Ishikawa (cell line): ENCODE data around the gene STARD10.

Source experiments
- CEBPB ChIP-seq: IDR thresholded peaks from 2 replicates; pipeline ENCODE4 v1.6.1; 2012
- CREB1 ChIP-seq: IDR thresholded peaks from 2 replicates; pipeline ENCODE4 v1.6.1; 2012; ENCODE audit warnings: low read depth
- EGR1 ChIP-seq: IDR thresholded peaks from 2 replicates; pipeline ENCODE4 v1.6.1; 2012
- EP300 ChIP-seq: IDR thresholded peaks from 2 replicates; pipeline ENCODE4 v1.6.1; 2012; ENCODE audit warnings: borderline replicate concordance
- FOXM1 ChIP-seq: IDR thresholded peaks from 2 replicates; pipeline ENCODE4 v1.6.1; 2012; ENCODE audit warnings: low read depth, borderline replicate concordance
- MAX ChIP-seq: IDR thresholded peaks from 2 replicates; pipeline ENCODE4 v1.6.1; 2012
- NFIC ChIP-seq: IDR thresholded peaks from 2 replicates; pipeline ENCODE4 v1.6.1; 2012
- RAD21 ChIP-seq: IDR thresholded peaks from 2 replicates; pipeline ENCODE4 v1.6.1; 2012; ENCODE audit warnings: low read depth
- REST ChIP-seq: IDR thresholded peaks from 2 replicates; pipeline ENCODE4 v1.6.1; 2012; ENCODE audit warnings: low read depth, mild to moderate bottlenecking
- TAF1 ChIP-seq: IDR thresholded peaks from 2 replicates; pipeline ENCODE4 v1.6.1; 2012; ENCODE audit warnings: low read depth, mild to moderate bottlenecking
- TCF12 ChIP-seq: IDR thresholded peaks from 2 replicates; pipeline ENCODE4 v1.6.1; 2012; ENCODE audit warnings: low read depth
- TEAD4 ChIP-seq: IDR thresholded peaks from 2 replicates; pipeline ENCODE4 v1.6.1; 2012
- USF1 ChIP-seq: IDR thresholded peaks from 2 replicates; pipeline ENCODE4 v1.6.1; 2012
- YY1 ChIP-seq: IDR thresholded peaks from 2 replicates; pipeline ENCODE4 v1.6.1; 2012; ENCODE audit warnings: low read depth
- ZBTB7A ChIP-seq: IDR thresholded peaks from 2 replicates; pipeline ENCODE4 v1.6.1; 2012; ENCODE audit warnings: low read depth

The STARD10 gene

GRCh38 chr11:72829178-72829577 lies 35.3 kb upstream of the STARD10 start:
- TF ChIP-seq EGR1 (no peak), TEAD4 (no peak), TAF1 (no peak), MAX (no peak), ZBTB7A (no peak), TCF12 (no peak), CEBPB (no peak), REST (no peak)

- TF ChIP-seq MAX (no peak), YY1 (no peak), FOXM1 (no peak), CEBPB (no peak)
Observed at GRCh38 chr11:72828692-72829101, 34.9 kb upstream of the STARD10 start.

GRCh38 chr11:72828081-72828567 lies 34.3 kb upstream of the STARD10 start:
- TF ChIP-seq CREB1 (no peak), EGR1 (no peak), CEBPB (no peak), NFIC (no peak), TCF12 (no peak), FOXM1 (no peak), REST (no peak), USF1 (no peak), RAD21 (no peak), TAF1 (no peak), MAX (no peak), YY1 (no peak), EP300 (no peak), ZBTB7A (no peak)

GRCh38 chr11:72826942-72827480 lies 33.2 kb upstream of the STARD10 start:
- TF ChIP-seq MAX (no peak), USF1 (no peak), CREB1 (no peak), ZBTB7A (no peak), EP300 (no peak), CEBPB (no peak), NFIC (no peak), EGR1 (no peak), YY1 (no peak), RAD21 (no peak), TCF12 (no peak)

GRCh38 chr11:72826191-72826941 lies 32.5 kb upstream of the STARD10 start:
- no peak for TF ChIP-seq REST
- no peak for TF ChIP-seq MAX
- no peak for TF ChIP-seq NFIC
- no peak for TF ChIP-seq USF1
- TF ChIP-seq FOXM1: no peak
- TF ChIP-seq EP300: no peak
- no peak for TF ChIP-seq RAD21
- TF ChIP-seq TEAD4: no peak
- no peak for TF ChIP-seq CEBPB
- no peak for TF ChIP-seq CREB1
